ENCODE results near the gene MRPL28.
"Not testable (repeated sequence)": the region's sequence is repeated elsewhere in the genome, so short reads cannot be mapped to it uniquely, and the experiment has no call there.

Gene MRPL28

DNA sequence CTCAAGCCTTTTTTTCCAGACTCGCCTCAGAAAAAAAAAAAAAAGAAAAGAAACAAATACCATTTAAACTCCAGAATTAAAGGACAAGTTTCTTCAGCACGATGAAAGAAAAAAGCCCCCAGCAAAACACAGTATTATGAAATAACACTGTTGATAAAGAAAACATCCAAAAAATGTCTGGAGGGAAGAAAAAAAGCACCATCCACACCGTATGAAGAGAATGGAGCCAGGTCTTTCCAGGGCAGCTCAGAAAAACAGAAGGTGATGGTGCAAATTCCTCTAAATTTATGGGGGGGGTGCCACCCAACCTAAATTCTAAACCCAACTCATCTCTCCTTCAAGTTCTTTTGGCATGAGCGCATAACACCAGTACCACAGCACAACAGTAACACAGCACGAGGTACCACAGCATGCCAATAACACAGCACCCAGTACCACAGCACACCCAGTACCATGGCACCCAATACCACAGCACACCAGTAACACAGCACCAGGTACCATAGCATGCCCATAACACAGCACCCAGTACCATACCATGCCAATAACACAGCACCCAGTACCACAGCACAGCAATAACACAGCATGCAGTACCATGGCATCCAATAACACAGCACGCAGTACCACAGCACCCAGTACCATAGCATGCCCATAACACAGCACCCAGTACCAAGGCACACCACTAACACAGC, 36.8 kb downstream of the MRPL28 start:
- no peak for TF ChIP-seq ZFX (IDR thresholded peaks at IDR 0.05; ENCODE audit: borderline replicate concordance)
- TF ChIP-seq, protein P1, sequence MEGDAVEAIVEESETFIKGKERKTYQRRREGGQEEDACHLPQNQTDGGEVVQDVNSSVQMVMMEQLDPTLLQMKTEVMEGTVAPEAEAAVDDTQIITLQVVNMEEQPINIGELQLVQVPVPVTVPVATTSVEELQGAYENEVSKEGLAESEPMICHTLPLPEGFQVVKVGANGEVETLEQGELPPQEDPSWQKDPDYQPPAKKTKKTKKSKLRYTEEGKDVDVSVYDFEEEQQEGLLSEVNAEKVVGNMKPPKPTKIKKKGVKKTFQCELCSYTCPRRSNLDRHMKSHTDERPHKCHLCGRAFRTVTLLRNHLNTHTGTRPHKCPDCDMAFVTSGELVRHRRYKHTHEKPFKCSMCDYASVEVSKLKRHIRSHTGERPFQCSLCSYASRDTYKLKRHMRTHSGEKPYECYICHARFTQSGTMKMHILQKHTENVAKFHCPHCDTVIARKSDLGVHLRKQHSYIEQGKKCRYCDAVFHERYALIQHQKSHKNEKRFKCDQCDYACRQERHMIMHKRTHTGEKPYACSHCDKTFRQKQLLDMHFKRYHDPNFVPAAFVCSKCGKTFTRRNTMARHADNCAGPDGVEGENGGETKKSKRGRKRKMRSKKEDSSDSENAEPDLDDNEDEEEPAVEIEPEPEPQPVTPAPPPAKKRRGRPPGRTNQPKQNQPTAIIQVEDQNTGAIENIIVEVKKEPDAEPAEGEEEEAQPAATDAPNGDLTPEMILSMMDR (IDR thresholded peaks at IDR 0.05) = no peak
- no peak overlapping the region for H3K27ac ChIP-seq

DNA sequence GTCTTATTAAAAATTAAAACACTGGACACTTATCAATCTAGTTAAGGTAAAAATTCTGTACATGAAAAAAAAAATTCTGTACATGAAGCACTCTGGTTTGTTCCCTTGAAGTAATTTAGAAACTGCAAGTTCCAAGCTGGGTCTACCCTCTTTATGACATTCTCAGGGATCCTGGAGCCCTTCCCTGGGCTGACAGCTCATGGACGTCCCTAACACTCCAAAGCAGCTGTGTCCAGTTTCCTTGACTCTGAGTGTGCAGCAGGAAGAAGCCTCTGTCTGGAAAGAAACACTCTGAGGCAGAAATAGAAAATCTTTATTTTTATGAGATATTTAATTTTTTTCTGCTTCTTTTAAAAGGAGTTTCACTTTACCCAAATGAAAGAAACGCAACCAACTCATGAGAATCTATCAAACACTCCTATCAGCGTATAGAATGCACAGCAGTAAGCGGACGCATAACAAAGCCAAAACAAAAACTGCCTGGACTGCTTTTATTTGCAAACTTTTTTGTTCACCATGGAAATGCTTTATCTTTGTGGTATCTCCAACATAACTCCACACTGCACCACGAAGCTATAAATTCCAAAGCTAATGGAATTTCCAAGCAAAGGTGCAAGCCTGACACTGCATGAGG, 39.0 kb downstream of the MRPL28 start:
- H3K27ac ChIP-seq = not testable (repeated sequence)

DNA sequence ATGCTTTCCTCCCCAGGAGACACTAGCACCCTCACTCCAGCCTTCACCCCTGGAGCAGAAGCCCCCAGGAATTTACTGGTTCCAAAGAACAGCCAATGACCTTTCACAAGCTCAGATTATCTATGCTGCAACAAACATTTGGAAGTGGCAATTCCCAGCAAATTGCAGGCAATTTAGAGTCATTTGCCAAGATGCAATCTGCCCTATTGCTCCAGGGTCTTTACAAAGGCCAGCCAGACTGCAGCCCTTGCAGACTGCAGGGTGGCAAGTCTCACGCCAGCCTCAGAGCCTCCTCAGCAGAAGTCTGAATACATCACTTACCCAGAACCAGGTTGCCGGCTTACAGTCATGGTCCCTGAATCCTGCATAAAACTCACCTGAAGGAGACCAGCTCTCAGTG, 39.6 kb downstream of the MRPL28 start:
- TF ChIP-seq ZFX (IDR thresholded peaks at IDR 0.05; ENCODE audit: borderline replicate concordance) = no peak
- TF ChIP-seq, protein P1 (IDR thresholded peaks at IDR 0.05) = no peak
- no peak overlapping the region for H3K27ac ChIP-seq

DNA sequence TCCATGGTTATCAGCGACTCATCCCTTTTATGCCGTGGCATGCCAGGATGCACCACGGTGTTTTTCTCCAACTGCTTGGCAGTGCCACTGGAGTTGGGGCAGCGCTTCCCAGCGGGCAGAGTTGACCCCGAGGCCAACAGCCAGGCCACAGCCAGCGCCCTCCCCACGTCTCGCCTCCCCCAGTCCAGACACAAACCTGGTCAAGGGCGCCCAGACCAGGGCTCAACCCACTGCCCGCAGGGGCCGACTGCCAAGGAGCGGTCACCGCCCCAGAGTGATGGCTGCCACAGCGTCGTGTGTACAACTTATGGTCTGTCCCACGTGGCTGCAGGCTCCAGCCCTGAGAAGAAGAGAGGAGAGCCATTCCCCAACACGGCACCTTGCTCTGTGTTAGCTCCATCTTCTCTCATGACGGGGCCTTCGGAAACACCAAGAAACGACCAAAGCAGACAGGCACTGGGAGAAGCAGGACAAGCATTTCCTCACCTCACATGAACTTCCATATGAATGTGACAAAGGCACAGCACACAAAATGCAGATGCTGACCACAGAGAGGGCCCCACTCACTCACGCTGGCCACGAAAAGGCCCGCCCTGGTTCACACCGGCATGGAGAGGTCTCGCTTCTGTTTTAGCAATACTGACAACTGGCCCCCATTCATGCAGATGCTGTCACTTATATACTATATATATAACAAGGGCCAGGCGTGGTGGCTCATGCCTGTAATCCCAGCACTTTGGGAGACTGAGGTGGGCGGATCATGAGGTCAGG, 44.8 kb downstream of the MRPL28 start:
- TF ChIP-seq ZFX (IDR thresholded peaks at IDR 0.05; ENCODE audit: borderline replicate concordance) = no peak
- TF ChIP-seq, protein P1 (IDR thresholded peaks at IDR 0.05) = no peak
- H3K27ac ChIP-seq = no peak overlapping the region

DNA sequence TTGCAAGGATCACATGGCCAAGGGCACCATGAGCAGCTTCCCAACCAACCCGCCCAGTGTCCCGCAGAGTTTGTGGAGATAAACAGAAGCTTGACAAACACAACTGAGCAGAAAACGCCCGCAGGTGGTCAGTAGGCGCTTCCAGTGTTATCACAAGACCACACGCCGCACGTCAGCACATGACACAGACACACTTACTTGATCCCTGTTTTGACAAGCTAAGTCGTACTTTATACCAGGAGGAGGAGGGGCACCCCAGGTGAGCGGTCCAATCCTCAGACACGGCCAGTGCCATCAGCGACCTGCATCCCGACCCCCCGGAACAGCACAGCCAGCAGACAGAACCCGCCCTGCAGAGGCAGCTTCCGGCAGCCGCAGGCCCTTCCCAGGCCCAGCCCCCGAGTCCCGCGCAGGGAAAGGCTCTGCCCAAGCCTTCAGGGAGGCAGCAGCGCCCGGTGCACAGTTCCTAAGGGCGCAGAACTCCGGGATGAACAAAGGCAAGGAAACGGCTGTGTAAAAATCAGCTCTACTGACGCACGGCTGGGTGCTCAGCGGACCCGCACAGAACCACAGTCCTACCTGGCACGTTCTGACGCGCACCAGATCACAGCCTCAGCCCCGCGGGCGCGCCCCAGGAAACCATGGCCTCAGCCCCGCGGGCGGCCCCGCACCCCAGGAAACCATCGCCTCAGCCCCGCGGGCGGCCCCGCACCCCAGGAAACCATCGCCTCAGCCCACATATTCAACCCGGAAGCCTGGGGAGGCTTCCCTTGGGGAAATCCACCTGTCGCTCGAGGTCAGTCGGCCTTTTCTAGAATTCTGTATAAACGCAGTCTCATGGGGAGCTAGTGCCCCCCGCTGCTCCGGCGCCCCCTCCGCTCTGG, 45.6 kb downstream of the MRPL28 start:
- no peak overlapping the region for H3K27ac ChIP-seq
- TF ChIP-seq, protein P1 (IDR thresholded peaks at IDR 0.05) = no peak
- no peak for TF ChIP-seq ZFX (IDR thresholded peaks at IDR 0.05; ENCODE audit: borderline replicate concordance)

DNA sequence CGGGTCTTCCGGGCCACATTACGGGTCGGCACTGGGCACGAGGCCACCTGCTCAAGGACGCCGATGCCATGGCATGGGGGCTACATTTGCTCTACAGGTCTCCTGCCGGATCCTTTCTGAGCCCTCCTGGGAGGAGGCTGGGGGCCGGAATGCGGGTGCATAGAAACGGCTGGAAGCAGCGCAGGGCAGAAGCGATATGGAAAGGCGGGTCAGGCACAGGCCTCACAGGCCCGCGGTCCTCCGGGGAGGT, 46.2 kb downstream of the MRPL28 start:
- H3K27ac ChIP-seq = no peak overlapping the region
- TF ChIP-seq ZFX (IDR thresholded peaks at IDR 0.05; ENCODE audit: borderline replicate concordance) = no peak
- TF ChIP-seq, protein P1 (IDR thresholded peaks at IDR 0.05) = no peak

DNA sequence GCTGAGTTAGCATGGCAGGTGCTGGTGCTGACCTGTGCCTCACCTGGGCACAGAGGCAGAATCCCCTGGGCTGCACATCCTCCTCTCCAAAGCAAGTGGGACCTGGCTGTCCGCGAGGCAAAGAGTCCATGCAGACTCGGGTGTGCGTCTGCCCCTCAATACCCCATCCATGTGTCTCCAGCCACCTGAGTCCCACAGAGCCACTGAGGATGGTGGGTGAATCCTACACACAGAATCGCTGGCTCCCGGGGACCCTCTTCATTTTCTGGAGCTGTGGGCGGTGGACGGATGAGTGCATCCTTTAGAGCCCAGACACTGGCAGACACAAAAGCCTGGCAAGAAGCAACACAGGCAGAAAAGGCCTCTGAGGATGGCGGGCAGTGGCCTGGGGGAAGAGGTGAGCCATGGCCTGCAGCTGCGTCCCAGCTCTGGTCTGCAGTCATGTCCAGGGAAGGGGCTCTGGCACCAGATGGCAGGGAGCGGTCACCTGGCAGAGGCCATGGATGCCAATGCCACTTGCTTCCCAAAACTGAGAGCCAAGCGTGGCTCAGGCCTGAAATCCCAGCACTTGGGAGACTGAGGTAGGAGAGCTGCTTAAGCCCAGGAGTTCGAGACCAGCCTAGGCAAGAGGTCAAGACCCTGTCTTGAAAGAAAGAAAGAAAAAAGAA, 47.7 kb downstream of the MRPL28 start:
- no peak overlapping the region for H3K27ac ChIP-seq
- TF ChIP-seq, protein P1 (IDR thresholded peaks at IDR 0.05) = no peak
- no peak for TF ChIP-seq ZFX (IDR thresholded peaks at IDR 0.05; ENCODE audit: borderline replicate concordance)
